ENCODE measurements around the gene LRRK2. TPM values are rescaled to one million over a fixed set of nuclear protein-coding genes. Genes with fewer than 3 reads are reported as not detected.

Gene LRRK2
- total and polyA plus RNA-seq, 10 of the 15 experiments (the other 5 are each of a cell fraction or from before 2014, with no cell fraction given) = 0.80 to 32.6 (median 1.4) TPM

GRCh38 chr12:40263616-40264409 is 39.0 kb downstream of the LRRK2 start (continued):
- TF ChIP-seq PRDM15 (CRISPR knock-in tag; IDR thresholded peaks at IDR 0.05) (no peak), SKIL (IDR thresholded peaks at IDR 0.05; ENCODE audit: low read depth, poor library complexity, severe bottlenecking) (no peak), ZSCAN29 (IDR thresholded peaks at IDR 0.05) (no peak), TBL1XR1 (IDR thresholded peaks at IDR 0.05; ENCODE audit: low read depth, low read length) (no peak), SPI1 (IDR thresholded peaks at IDR 0.05; ENCODE audit: borderline replicate concordance, insufficient read depth, low read depth, low read length) (peak; percentile 30; the same call in 1 of the 2 replicates), ATF7 (IDR thresholded peaks at IDR 0.05; ENCODE audit: low read depth) (no peak)
